Prostate gland (tissue), 2 donors: Measurements from ENCODE around the gene RFWD3.

ENCODE experiments used
- CTCF ChIP-seq, 4 experiments: fragments of 200-600 bp in 2 of 4; fragments of 450-650 bp in 2 of 4; sonication (generic) in 2 of 4; IDR thresholded peaks; 1 replicate in 3 of 4; 2 replicates in 1 of 4; pipeline ENCODE4 v1.5.1; 2016 to 2019; ENCODE audit warnings: antibody characterized with exemption in 4 of 4, mild to moderate bottlenecking in 2 of 4, moderate library complexity in 2 of 4
- POLR2A ChIP-seq: fragments of 450-650 bp; IDR thresholded peaks from one replicate; pipeline ENCODE4 v1.6.1; 2016; ENCODE audit warnings: antibody characterized with exemption, mild to moderate bottlenecking
- POLR2AphosphoS5 ChIP-seq: sonication (generic); formaldehyde crosslinking; IDR thresholded peaks from one replicate; pipeline ENCODE4 v1.6.1; 2017; ENCODE audit warnings: antibody characterized with exemption

- TF ChIP-seq CTCF (IDR thresholded peaks at IDR 0.05) (no peak), POLR2A (no peak), POLR2AphosphoS5 (no peak)
Measured at GRCh38 chr16:74691093-74691855, 24.6 kb upstream of the RFWD3 start.
